Activated CD8-positive, alpha-beta memory T cell treated with anti-CD3 and anti-CD28 coated beads, Interleukin-2, amount 10 ng/mL, durations not matched to agents 7 days and 5 days (primary cell): ENCODE data around the gene TCFL5. TPM values are rescaled to one million over a fixed set of nuclear protein-coding genes. Genes with fewer than 3 reads are reported as not detected.

Experiments
- ATAC-seq: fragments of 150-1000 bp; cut with Tn5 transposase; one replicate; pipeline ENCODE4 v1.10.0; 2021; ENCODE audit warnings: moderate library complexity
- CTCF ChIA-PET: fragments of 350-600 bp; sonication (Branson Sonifier 250); formaldehyde crosslinking; loops from one replicate; lab custom pipeline; 2021; ENCODE audit warnings: antibody characterized with exemption; lab: Charles Lee
- DNase-seq: peaks from one replicate; pipeline ENCODE4 v3.0.0-alpha.2; 2020
- H3K27ac Mint-ChIP-seq: one replicate; pipeline ENCODE4 v1.8.0; 2021; ENCODE audit warnings: mild to moderate bottlenecking, mixed read lengths
- H3K27me3 Mint-ChIP-seq: one replicate; pipeline ENCODE4 v1.8.0; 2021; ENCODE audit warnings: mixed read lengths
- H3K36me3 Mint-ChIP-seq: one replicate; pipeline ENCODE4 v1.8.0; 2021; ENCODE audit warnings: mild to moderate bottlenecking, mixed read lengths
- H3K4me1 Mint-ChIP-seq: one replicate; pipeline ENCODE4 v1.8.0; 2021; ENCODE audit warnings: mixed read lengths
- H3K4me3 Mint-ChIP-seq: one replicate; pipeline ENCODE4 v1.8.0; 2021; ENCODE audit warnings: mild to moderate bottlenecking, moderate library complexity, mixed read lengths
- H3K9me3 Mint-ChIP-seq: one replicate; pipeline ENCODE4 v1.8.0; 2022; ENCODE audit warnings: low read depth, mixed read lengths
- total RNA-seq, 2 experiments: library from RNA; stranded (reverse); gene quantifications; one replicate each; pipeline ENCODE4 v1.2.3, GENCODE V29; 2021

TCFL5 gene
- total RNA-seq, 2 experiments from 2014 or later = 6.6 to 6.7 TPM

- no peak overlapping the region for H3K27ac Mint-ChIP-seq
These were observed 38.6 kb downstream of the TCFL5 start for GRCh38 chr20:62822788-62823651.

GRCh38 chr20:62822239-62822787 is 39.3 kb downstream of the TCFL5 start:
- no peak overlapping the region for H3K4me3 Mint-ChIP-seq
- H3K9me3 Mint-ChIP-seq = no peaks in the 10 kb centered on the region

More at GRCh38 chr20:62822788-62823651, 38.6 kb downstream of the TCFL5 start:
- H3K4me3 Mint-ChIP-seq = no peak overlapping the region
- no peaks in the 10 kb centered on the region for H3K4me1 Mint-ChIP-seq
- peaks cover 6% of the 10 kb centered on the region for H3K27me3 Mint-ChIP-seq
- no peaks in the 10 kb centered on the region for H3K9me3 Mint-ChIP-seq
- H3K36me3 Mint-ChIP-seq = no peaks in the 10 kb centered on the region
- CTCF ChIA-PET = interaction anchor here (0.6 to 1.4 kb wide), 6 partner anchors 15 to 186 kb away, joined by 3 to 11 read pairs (median 3); no protein-coding TSS in a partner anchor
- ATAC-seq (peak; percentile 69), DNase-seq (peak; percentile 73)

GRCh38 chr20:62821726-62822210 is 39.9 kb downstream of the TCFL5 start:
- no peaks in the 10 kb centered on the region for H3K36me3 Mint-ChIP-seq

More at GRCh38 chr20:62822239-62822787, 39.3 kb downstream of the TCFL5 start:
- ATAC-seq = no peak
- Mint-ChIP-seq H3K27ac (no peak overlapping the region), H3K36me3 (no peaks in the 10 kb centered on the region), H3K4me1 (no peaks in the 10 kb centered on the region), H3K27me3 (peaks cover 10% of the 10 kb centered on the region)
- CTCF ChIA-PET = interaction anchor here (0.6 to 1.4 kb wide), 6 partner anchors 14 to 187 kb away, joined by 3 to 11 read pairs (median 3); no protein-coding TSS in a partner anchor
- DNase-seq = no peak

GRCh38 chr20:62820962-62821725 is 40.5 kb downstream of the TCFL5 start:
- H3K36me3 Mint-ChIP-seq = no peaks in the 10 kb centered on the region
- no peaks in the 10 kb centered on the region for H3K4me1 Mint-ChIP-seq
- CTCF ChIA-PET = no interaction called here
- H3K4me3 Mint-ChIP-seq = no peak overlapping the region
- no peaks in the 10 kb centered on the region for H3K9me3 Mint-ChIP-seq
- no peak for ATAC-seq
- DNase-seq = no peak
- H3K27ac Mint-ChIP-seq = no peak overlapping the region
- H3K27me3 Mint-ChIP-seq = peaks cover 15% of the 10 kb centered on the region

More at GRCh38 chr20:62821726-62822210, 39.9 kb downstream of the TCFL5 start:
- no peak overlapping the region for H3K27ac Mint-ChIP-seq
- no peak overlapping the region for H3K4me3 Mint-ChIP-seq
- no peaks in the 10 kb centered on the region for H3K4me1 Mint-ChIP-seq
- DNase-seq (no peak), ATAC-seq (no peak)
- H3K27me3 Mint-ChIP-seq = peaks cover 10% of the 10 kb centered on the region
- CTCF ChIA-PET = interaction anchor here (1.4 kb wide), 1 partner anchor 13 kb away, joined by 11 read pairs; no protein-coding TSS in a partner anchor
- no peaks in the 10 kb centered on the region for H3K9me3 Mint-ChIP-seq

GRCh38 chr20:62820208-62820961 is 41.2 kb downstream of the TCFL5 start:
- no peak overlapping the region for H3K27ac Mint-ChIP-seq

GRCh38 chr20:62819494-62820174 is 42.0 kb downstream of the TCFL5 start:
- no peak for DNase-seq
- Mint-ChIP-seq H3K4me3 (no peak overlapping the region), H3K9me3 (no peaks in the 10 kb centered on the region), H3K27me3 (peaks cover 29% of the 10 kb centered on the region), H3K4me1 (no peaks in the 10 kb centered on the region), H3K27ac (no peak overlapping the region), H3K36me3 (no peaks in the 10 kb centered on the region)
- no peak for ATAC-seq
- CTCF ChIA-PET = interaction anchor here (1.1 kb wide), 1 partner anchor 11 kb away, joined by 4 read pairs; no protein-coding TSS in a partner anchor

More at GRCh38 chr20:62820208-62820961, 41.2 kb downstream of the TCFL5 start:
- no peaks in the 10 kb centered on the region for H3K9me3 Mint-ChIP-seq
- CTCF ChIA-PET = interaction anchor here (1.1 kb wide), 1 partner anchor 12 kb away, joined by 4 read pairs; no protein-coding TSS in a partner anchor
- ATAC-seq = no peak
- H3K27me3 Mint-ChIP-seq = peaks cover 22% of the 10 kb centered on the region
- DNase-seq = no peak
- H3K4me3 Mint-ChIP-seq = no peak overlapping the region
- H3K36me3 Mint-ChIP-seq = no peaks in the 10 kb centered on the region
- no peaks in the 10 kb centered on the region for H3K4me1 Mint-ChIP-seq

- H3K4me1 Mint-ChIP-seq = no peaks in the 10 kb centered on the region
These were observed 42.8 kb downstream of the TCFL5 start for GRCh38 chr20:62818592-62819493.

GRCh38 chr20:62817975-62818591 is 43.5 kb downstream of the TCFL5 start:
- no peak for DNase-seq
- H3K36me3 Mint-ChIP-seq = no peaks in the 10 kb centered on the region
- no peak overlapping the region for H3K4me3 Mint-ChIP-seq
- H3K27me3 Mint-ChIP-seq = peaks cover 32% of the 10 kb centered on the region
- H3K9me3 Mint-ChIP-seq = no peaks in the 10 kb centered on the region
- H3K4me1 Mint-ChIP-seq = no peaks in the 10 kb centered on the region
- CTCF ChIA-PET = interaction anchor here (1.7 kb wide), 1 partner anchor 10 kb away, joined by 7 read pairs; no protein-coding TSS in a partner anchor
- ATAC-seq = no peak
- H3K27ac Mint-ChIP-seq = no peak overlapping the region

More at GRCh38 chr20:62818592-62819493, 42.8 kb downstream of the TCFL5 start:
- no peak overlapping the region for H3K27ac Mint-ChIP-seq
- peaks cover 32% of the 10 kb centered on the region for H3K27me3 Mint-ChIP-seq
- DNase-seq (no peak), ATAC-seq (no peak)
- no peaks in the 10 kb centered on the region for H3K9me3 Mint-ChIP-seq
- H3K4me3 Mint-ChIP-seq = no peak overlapping the region
- CTCF ChIA-PET = no interaction called here
- no peaks in the 10 kb centered on the region for H3K36me3 Mint-ChIP-seq

GRCh38 chr20:62816884-62817873 is 44.4 kb downstream of the TCFL5 start, which contains the start of gene COL9A3:
Gene COL9A3 (plus strand): TSS chr20:62817050. CDS start chr20:62817065, 15 bp downstream.
- H3K9me3 Mint-ChIP-seq = no peaks in the 10 kb centered on the region
- peaks cover 5% of the 10 kb centered on the region for H3K36me3 Mint-ChIP-seq
- CTCF ChIA-PET = interaction anchor here (1.4 to 1.7 kb wide), 2 partner anchors 9 to 21 kb away, joined by 3 to 7 read pairs; partner anchors contain the start of gene MRGBP
- H3K27me3 Mint-ChIP-seq = peaks cover 32% of the 10 kb centered on the region
- no peak within 1 kb of the TSS for H3K27ac Mint-ChIP-seq
- H3K4me3 Mint-ChIP-seq = no peak within 1 kb of the TSS
- DNase-seq = no peak
- ATAC-seq = no peak
- no peaks in the 10 kb centered on the region for H3K4me1 Mint-ChIP-seq
